Stimulated activated CD8-positive, alpha-beta memory T cell treated with anti-CD3 and anti-CD28 coated beads, Interleukin-4, amount 100 ng/mL, for 4 hours (primary cell): ENCODE results near the gene TCTN2.

Source experiments
- DNase-seq, 2 donors: peaks; one replicate each; pipeline ENCODE4 v3.0.0-alpha.2; 2020; ENCODE audit warnings: low read depth in 2 of 2, low spot score in 1 of 2

Gene TCTN2

DNA sequence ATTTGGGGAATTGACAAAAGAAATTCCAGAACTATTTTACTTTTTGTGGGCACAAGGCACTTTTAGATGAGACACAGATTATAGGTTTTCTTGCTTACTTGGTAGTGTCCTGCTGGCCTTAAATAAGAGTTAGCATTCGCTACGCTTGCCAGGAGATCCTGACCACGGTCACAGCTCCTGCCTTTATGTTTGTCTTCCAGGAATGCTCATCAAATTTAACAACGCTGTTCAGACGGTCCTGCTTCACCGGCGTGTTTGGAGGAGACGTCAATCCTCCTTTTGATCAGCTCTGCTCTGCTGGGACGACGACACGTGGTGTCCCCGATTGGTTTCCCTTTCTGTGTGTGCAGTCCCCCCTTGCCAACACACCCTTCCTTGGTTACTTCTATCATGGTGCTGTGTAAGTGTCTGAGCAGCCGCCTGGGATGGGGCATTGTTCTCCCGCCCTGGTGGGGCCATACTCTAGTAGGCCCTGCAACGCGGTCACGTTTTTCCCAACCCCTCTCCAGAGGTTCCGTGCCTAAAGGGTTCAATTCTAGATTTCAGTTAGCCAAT lies 15.8 kb downstream of the TCTN2 start:
- DNase-seq = no peak

DNA sequence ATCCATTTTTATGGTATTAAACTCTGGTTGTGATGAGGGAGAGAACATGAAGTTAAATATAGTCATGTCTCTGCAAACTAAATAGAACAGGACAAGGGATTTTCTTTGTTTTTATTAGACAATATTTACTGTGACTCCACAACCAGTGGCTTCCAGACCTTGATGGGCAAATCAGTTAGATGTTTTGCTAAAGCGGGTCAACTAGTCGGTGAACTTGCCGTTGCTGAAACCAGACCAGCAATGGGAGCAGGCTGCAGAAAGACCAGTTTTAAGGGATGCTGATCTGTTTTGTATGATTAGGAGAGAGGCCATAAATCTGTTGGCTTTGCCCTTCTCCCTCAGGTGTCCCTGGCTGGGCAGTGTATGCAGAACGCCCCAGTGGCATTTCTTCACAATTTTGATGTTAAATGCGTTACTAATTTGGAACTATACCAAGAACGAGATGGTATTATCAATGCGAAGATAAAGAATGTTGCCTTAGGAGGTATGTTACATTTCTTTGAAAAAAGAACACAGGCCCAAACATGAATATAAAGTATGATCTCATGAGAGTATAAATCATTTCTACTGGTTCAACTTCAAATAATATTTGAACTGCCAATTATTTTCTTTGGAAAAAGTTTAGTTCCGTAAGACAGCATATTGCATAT lies 19.4 kb downstream of the TCTN2 start:
- no peak for DNase-seq

DNA sequence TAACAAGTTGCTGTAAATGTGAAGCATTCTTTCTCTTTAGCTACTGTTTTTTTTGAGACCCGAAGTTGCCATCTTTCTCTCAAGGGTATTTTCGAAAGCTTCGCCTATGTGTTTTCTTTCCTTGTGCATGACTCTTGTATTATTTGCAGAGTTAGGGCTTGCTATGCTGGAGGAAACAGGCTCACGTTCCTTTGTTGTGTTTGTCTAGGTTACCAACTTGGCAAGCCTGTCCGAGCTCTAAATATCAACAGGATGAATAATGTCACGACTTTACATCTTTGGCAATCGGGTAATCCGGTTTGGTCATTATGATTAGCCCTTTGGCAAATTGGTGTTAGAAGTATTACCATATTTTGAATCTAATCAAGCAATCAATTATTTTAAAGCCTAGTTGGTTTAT lies 25.3 kb downstream of the TCTN2 start:
- no peak for DNase-seq

DNA sequence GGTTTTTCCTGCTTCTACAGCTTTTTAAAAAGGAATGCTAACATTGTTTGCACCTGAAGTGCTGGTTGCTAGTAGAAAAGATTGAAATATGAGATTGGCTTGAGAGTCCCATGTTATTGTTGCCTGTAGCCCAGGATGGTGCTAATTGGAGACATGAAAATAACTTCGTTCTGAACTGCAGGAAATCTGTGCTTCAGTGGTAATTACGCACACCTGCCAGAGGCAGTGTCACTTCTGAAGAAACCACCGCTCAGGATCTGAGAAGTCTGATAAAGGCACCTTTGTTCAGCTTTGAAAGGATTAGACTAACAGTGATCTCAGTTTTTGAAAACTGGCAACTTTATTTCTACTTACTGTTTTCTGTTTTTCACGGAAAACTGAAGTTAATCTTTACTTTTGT lies 25.7 kb downstream of the TCTN2 start:
- no peak for DNase-seq

DNA sequence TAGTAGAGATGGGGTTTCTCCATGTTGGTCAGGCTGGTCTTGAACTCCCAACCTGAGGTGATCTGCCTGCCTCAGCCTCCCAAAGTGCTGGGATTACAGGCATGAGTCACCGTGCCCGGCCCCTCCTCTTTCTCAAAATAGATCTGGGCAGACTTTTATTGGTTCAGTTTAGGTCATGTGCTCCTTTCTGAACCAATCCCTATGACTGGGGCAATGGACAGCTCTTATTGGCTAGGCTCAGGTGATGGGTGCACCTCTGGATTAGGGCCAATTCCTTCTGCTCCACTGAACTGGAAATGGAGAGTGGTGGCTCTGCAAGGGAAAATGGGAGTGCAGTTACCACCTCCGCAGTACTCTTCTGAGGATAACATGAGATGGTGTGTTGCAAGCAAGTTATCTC lies 35.0 kb downstream of the TCTN2 start:
- no peak for DNase-seq

DNA sequence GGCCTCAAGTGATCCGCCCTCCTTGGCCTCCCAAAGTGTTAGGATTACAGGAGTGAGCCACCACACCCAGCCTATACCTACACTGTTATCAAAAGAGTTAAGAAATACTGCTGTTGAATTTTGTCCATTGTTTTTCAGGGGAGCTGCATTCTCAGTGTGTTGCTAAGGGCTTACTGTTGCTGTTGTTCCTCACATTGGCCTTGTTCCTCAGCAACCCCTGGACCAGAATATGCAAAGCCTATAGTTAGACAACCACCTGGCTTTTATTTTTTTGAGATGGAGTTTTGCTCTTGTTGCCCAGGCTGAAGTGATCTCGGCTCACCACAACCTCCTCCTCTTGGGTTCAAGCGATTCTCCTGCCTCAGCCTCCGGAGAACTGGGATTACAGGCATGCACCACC lies 36.6 kb downstream of the TCTN2 start:
- DNase-seq = no peak

DNA sequence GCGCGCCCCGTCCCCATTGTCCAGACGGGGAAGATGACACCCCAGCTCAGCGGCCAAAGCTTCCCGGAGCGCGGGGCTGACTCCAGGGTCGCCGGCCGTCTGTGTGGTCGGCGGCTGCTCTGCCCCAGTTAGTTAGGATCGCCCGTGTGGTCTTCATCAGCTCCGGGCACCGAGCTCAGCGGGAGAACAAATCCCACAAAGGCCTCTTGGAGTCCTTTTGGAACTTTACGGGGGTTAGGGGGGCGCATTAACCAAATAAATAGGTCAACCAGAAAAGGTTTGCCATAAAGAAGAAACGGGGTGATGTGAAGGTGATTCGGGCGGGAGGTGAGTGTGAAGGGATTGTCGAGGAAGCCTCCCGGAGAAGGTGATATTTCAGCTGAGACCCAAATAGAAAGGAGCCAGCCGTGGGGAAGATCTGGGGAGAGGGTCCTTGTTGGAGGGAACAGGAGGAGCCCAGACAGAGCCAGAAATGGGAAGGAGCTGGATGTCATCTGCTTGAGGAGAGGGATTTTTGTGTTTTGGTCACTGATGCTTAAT lies 41.9 kb downstream of the TCTN2 start:
- no peak for DNase-seq

DNA sequence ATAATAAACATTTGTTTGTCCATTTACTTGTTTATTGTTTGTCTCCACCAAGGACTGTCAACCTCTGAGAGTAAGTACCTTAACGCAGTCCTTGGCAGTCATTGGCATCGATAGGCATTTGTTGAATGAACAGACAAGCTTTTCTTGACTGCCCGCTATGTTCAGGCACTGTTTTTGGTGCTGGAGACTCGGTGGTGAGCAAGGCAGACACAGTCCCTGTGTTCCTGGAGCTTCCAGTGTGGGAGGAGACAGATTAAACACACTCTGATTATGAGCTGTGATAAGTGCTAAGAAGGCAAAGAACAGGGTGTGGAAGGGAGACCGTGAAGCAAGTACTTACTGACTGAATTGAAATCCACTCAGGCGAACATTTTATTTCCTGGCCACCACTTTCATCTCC lies 42.5 kb downstream of the TCTN2 start:
- DNase-seq = no peak

DNA sequence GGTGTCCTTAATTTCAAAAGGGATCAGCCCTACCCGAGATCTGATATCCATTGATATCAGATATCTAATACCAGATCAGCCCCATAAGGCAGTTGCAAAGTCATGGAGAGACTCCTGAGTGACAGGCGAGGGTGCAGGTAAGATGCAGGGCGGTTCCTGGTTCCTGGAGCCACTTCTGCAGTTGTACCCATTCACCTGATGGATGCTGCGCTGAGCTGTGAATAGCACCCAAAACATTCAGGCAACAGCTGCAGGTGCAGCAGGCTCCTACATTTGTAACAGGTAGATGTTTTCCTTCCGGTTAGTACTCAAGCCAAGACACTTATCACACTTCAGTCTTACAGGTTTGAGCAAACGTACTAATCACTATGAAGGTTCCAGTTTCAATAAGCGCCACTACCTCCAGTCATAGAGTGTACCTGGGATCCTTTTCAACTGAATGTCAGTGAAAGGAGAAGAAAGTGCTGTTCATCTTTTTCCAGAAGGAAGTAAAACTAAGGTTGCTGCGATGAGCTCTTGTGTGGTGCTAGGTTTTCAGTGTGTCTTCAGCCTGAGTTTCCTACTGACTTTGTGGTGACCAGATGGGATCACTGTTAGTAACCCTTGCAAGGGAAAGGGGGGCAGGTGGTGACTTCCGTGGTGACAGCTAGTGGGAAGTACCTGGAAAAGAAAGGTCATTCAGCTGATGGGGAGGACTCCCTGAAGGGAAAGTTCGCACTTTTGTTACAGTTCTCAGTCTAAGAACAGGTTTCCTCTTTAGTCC lies 43.1 kb downstream of the TCTN2 start:
- no peak for DNase-seq

DNA sequence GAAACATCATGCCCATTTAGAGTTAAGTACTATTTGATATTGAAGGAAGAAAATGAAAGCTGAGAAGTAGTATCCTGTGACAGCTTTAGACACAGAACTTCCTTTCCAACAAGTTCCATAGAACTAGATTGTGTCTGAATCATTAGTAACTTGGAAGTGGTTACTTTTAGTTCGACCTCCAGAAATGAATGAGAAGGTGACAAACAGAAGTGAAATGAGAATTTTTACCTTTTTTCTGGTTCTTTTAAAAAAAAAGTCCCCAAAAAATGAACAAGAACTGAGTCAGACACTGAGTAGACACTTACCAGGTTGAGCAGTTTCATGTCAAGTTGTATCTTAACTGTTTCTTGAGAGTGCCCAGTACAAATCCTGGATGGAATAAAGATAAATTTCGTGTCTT lies 44.3 kb downstream of the TCTN2 start:
- DNase-seq = no peak

DNA sequence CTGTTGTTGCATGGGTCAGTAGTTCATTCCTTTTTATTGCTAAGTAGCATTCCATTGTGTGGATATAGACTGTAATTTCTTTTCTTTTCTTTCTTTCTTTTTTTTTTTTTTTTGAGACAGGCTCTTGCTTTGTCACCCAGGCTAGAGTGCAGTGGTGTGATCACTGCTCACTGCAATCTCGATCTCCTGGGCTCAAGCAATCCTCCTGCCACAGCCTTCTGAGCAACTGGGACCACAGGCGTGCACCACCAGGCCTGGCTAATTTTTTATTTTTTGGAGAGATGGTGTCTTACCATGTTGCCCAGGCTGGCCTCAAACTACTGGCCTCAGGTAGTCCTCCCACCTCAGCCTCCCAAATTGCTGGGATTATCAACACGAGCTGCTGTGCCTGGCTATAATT lies 46.4 kb downstream of the TCTN2 start:
- DNase-seq = no peak

DNA sequence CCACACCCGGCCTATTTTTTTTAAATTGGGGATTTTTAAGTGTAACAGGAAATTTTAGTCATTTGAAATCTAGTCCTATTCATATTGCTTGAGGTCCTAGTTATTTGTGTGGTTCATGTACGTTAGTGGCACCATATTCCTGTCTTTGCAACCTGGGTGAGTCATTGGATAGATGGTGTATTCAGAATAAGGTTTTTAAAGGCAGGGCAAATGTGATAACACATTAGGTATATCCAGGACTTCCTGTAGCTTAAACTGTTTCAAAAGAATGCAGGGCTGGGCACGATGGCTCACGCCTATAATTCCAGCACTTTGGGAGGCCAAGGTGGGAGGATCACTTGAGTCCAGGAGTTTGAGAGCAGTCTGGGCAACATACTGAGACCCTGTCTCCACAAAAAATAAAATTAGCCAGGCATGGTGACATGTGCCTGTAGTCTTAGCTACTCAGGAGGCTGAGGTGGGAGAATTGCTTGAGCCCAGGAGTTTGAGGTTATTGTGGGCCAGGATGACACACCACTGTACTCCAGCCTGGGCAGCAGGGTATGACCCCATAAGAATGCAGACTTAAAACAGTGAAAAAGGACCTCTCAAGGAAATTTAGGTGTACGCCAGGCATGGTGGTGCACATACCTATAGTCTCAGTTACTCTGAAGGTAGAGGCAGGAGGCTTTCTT lies 49.4 kb downstream of the TCTN2 start:
- DNase-seq = no peak

DNA sequence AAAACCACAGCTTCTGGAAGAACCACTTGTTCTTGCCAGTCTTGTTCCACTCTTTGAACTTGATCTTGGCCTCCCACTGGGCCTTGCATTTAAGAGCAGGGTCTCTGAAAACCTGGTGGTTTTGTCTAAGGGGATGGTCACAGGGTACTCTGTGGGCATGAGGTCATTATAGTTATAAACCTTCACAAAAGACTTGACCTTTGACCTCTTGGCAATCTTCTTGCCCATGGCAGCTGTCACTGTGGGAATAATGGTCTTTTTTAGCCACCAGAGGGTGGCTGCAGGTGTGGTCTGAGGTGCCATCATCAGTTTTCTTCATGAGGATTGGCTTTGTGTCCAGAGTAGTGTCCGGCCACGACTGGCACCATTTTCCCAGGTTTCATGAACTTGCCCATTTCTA lies 50.3 kb downstream of the TCTN2 start:
- DNase-seq = no peak

DNA sequence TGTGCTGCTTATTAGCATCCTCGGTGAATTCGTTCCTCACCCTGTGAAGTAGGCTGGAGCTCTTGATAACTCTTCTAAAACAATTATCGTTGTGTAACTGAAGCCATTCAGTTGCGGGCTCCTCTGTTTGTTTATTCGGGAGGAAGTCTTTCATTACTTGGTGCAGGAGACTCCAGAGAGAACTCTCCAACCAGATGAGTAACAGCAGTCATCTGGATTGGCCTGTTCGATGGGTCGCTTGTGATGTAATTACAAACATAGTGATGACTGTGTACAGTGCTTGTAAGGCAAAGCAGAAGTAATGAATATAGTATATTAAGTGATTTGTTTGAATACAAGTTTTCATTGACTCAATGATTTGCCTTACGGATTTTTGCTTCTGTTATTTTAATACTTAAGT lies 52.1 kb downstream of the TCTN2 start:
- DNase-seq = no peak

DNA sequence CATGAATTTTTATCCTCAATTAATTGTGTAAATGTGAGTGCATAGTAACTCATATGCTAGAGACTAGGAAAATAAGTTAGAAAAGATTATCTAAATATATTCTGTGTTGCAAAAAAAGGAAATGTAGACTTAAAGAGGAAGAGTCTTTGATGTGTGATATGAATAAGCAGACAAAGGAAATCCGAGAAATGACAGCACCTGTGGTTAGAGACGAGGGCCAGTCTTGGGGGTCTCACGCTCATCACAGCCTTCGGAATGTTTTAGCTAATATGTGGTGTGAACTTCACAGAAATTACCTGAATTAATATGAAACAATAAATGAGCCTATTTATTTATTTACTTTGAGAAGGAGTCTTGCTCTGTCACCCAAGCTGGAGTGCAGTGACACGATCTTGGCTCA lies 52.9 kb downstream of the TCTN2 start:
- no peak for DNase-seq

DNA sequence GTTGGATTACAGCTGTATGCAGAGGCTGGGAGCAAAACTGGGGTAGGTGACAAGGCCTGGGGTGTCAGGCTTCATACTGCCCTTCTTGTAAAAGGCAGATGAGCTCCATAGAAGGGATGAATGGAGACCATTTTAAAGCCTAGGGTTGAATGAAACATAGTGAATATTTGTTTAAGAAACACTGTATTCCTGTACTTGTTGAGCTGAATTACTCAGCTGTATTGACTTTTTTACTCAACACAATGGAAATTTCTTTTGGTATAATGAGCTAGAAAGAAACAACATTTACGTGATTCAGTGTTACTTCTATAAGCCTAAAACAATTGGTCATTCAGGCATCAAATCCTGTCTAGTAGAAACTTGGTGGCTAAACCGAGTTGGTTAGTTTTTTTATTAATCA lies 55.3 kb downstream of the TCTN2 start:
- DNase-seq = no peak

DNA sequence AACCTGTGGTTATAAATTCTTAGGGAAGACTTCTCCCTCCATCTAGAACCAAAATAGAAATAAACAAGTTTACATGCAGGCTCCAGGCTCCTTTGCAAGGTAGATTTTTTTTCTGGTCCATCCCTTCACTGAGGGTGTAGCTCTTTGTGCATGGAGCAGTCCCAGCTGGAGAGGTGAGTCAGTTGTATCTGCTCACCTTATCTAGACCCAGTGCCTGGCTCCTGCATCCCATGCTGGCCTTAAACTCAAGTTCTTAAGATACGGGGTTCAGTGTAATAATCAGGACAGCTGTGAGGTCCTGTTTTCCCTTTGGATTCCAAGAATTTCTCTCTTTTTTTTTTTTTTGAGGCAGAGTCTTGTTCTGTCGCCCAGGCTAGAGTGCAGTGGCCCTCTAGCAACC lies 56.0 kb downstream of the TCTN2 start:
- DNase-seq = no peak

DNA sequence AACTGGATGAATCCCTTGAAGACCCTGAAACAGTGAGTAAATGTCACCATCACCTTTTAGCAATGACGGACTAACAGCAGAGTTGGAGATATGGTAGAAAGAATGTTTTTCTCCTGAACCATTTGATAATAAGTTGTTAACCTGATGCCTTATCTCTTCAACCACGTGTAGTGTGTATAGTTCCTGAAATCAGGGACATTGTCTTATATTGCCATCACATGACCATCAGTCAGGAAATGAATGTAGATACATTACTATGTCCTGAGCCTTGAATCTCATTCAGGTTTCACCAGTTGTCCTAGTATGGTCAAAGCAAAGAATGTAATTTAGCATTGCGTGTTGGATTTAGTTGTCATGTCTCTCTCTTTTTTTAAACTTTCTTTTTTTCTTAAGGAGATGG lies 57.0 kb downstream of the TCTN2 start:
- no peak for DNase-seq

DNA sequence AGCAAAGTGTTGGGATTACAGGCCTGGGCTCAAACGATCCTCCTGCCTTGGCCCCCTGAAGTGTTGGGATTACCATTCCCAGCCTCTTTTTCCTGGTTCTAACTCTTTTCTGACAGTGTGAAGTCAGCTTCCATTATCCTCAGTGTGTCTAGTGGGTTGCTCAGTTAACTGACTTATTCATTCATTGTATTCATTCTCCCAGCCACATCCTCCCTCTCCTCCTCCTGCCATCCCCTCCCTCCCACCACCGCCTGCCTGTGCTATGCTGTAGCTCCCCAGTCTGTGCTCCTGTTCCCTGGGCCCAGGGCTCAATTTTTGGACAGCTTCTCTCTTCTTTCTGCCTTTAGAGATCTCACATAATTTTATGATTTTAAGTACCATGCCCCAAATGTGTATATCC lies 60.7 kb downstream of the TCTN2 start:
- no peak for DNase-seq

DNA sequence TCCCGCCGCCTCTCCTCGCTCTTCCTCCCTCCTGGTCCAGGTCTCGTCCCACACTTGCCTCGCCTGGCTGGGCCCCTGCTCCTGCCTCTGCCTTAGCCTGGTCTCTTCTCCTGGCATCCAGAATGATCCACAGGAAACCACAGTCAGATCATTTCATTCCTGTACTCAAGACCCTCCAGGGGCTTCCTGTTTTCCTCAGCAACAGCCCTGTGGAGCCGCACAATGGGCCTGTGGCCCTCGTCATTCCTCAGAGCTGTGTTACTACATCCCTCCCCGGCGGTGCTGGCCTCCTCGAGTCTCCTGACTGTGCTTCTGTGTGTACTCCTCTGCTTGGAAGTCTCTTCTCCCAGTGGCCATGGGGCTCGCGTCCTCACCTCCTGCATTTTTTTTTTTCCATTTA lies 61.3 kb downstream of the TCTN2 start:
- no peak for DNase-seq

DNA sequence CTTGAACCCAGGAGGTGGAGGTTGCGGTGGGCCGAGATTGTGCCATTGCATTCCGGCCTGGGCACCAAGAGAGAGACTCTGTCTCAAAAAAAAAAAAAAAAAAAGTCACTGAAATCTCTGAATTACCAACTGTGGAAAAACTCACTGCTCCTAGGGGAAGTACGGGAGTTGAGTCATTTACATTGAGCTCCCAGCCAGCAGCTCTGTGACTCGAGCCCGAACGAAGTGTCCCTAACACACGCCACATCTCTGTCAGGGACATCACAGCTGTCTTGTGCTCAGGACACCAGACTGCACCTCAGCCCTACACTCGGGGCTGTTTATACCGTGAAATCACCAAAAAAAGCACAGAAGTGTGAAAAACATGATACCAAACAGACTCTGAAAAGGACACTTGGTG lies 62.3 kb downstream of the TCTN2 start:
- DNase-seq = no peak

DNA sequence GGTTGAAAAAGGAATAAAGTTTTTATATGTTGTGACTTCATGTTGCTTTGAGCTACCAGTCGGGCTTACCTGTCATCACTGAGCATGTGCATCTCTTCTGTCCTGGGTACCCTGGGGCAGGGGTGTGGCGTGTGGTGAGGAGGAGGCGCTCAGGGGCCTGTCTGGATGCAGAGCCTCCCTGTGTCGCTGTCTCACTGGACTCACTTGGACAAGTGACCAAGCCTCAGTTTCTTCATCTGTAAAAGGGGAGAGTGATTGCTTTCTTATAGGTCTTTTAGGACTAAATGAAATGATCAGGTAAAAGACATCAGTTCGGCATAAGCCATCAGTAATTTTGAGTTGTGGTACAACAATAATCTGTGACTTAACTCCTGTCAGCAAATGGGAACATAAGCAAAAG lies 63.4 kb downstream of the TCTN2 start:
- no peak for DNase-seq
